Measurements from ENCODE around the gene TLE3.

DNA sequence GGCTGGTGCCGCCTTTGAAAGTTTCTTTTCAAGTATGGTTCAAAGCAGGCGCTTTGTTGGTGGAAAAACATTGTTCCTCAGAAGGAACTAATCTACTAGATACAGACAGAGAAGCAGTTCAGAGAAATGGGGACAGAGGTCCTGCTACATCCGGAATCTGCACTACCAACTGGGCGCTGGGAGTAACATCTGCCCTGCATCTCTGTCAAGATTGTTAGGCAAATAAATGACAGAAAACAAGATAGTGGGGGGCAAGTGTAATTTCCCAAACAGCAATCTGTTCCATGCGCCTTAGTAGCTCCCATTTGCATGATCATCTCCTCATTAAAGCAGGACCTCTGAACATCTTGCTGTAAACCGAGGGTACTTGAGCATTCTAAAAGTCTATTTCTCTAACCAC lies 17.4 kb downstream of the TLE3 start:
- TF ChIP-seq, protein P1, sequence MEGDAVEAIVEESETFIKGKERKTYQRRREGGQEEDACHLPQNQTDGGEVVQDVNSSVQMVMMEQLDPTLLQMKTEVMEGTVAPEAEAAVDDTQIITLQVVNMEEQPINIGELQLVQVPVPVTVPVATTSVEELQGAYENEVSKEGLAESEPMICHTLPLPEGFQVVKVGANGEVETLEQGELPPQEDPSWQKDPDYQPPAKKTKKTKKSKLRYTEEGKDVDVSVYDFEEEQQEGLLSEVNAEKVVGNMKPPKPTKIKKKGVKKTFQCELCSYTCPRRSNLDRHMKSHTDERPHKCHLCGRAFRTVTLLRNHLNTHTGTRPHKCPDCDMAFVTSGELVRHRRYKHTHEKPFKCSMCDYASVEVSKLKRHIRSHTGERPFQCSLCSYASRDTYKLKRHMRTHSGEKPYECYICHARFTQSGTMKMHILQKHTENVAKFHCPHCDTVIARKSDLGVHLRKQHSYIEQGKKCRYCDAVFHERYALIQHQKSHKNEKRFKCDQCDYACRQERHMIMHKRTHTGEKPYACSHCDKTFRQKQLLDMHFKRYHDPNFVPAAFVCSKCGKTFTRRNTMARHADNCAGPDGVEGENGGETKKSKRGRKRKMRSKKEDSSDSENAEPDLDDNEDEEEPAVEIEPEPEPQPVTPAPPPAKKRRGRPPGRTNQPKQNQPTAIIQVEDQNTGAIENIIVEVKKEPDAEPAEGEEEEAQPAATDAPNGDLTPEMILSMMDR (conservative IDR thresholded peaks at IDR 0.05 in 1 of 2, IDR thresholded peaks at IDR 0.05 in 1 of 2; ENCODE audit: low read depth in 1 of 2, low read length in 2 of 2): no peak
- no peak for TF ChIP-seq EZH2 (IDR thresholded peaks at IDR 0.05; ENCODE audit: low read length, missing control alignments)

Data from fibroblast of lung (primary cell).